ENCODE data around the gene KRT15.
"Not testable (repeated sequence)": the region's sequence is repeated elsewhere in the genome, so short reads cannot be mapped to it uniquely, and the experiment has no call there.

The KRT15 gene

DNA sequence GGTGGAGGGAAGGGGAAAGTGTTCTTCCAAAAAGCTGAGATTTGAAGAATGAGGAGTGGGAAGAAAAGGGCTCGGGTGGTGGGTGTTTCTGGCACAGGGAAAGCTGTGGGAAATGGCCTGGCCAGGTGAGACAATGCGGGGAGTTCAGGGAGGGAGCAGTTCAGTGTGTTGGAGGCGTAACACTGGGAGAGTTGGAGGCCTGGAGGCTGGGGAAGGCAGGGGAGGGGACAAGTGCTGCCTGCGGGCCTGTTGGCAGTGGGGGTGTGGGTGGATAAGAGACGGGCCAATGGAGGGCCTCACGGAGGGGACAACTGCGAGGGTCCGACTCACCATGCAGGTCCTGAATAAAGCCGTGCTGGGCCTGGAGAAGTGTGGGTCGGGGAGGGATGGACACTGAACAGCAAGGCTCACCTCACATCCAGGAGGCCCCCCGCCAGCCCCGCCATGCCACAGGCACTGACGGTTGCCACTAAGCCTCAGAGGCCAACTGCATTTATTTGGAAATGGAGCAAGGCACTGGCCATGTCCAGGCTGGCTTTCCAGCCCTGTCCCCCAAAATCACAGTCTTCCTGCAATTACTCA lies 27.2 kb upstream of the KRT15 start:
- no peak overlapping the region for H3K27ac ChIP-seq (ENCODE audit: low read depth, low read length)
- no peak overlapping the region for H3K9ac ChIP-seq (ENCODE audit: low read length in 5 of 5)
- no peaks in the 10 kb centered on the region for H3K36me3 ChIP-seq (ENCODE audit: control insufficient read depth in 5 of 5, insufficient read depth in 5 of 5, low read length in 5 of 5)
- peaks cover 4 to 24% (median 20%) of the 10 kb centered on the region in 5 donors for H3K4me1 ChIP-seq (ENCODE audit: control insufficient read depth in 5 of 5, insufficient read depth in 5 of 5, low read length in 5 of 5)
- no peak overlapping the region for H3K4me3 ChIP-seq (ENCODE audit: low read depth in 1 of 5, low read length in 5 of 5)
- H3K9me3 ChIP-seq (ENCODE audit: control insufficient read depth in 5 of 5, low read length in 5 of 5) = peaks cover 0 to 10% (median 7%) of the 10 kb centered on the region in 5 donors
- H3K27me3 ChIP-seq (ENCODE audit: control insufficient read depth in 5 of 5, insufficient read depth in 4 of 5, low read length in 5 of 5) = peaks cover 0 to 2% (median 0%) of the 10 kb centered on the region in 5 donors

GRCh38 chr17:41544935-41545334 lies 26.2 kb upstream of the KRT15 start:
- H3K9ac ChIP-seq (ENCODE audit: low read length in 5 of 5) = no peak overlapping the region
- peaks cover 0 to 2% (median 0%) of the 10 kb centered on the region in 5 donors for H3K27me3 ChIP-seq (ENCODE audit: control insufficient read depth in 5 of 5, insufficient read depth in 4 of 5, low read length in 5 of 5)
- H3K4me3 ChIP-seq (ENCODE audit: low read depth in 1 of 5, low read length in 5 of 5) = no peak overlapping the region
- H3K4me1 ChIP-seq (ENCODE audit: control insufficient read depth in 5 of 5, insufficient read depth in 5 of 5, low read length in 5 of 5) = peaks cover 4 to 23% (median 20%) of the 10 kb centered on the region in 5 donors
- peaks cover 0 to 10% (median 7%) of the 10 kb centered on the region in 5 donors for H3K9me3 ChIP-seq (ENCODE audit: control insufficient read depth in 5 of 5, low read length in 5 of 5)
- H3K36me3 ChIP-seq (ENCODE audit: control insufficient read depth in 5 of 5, insufficient read depth in 5 of 5, low read length in 5 of 5) = no peaks in the 10 kb centered on the region
- H3K27ac ChIP-seq (ENCODE audit: low read depth, low read length) = no peak overlapping the region

GRCh38 chr17:41544491-41544892 lies 25.8 kb upstream of the KRT15 start:
- Histone ChIP-seq H3K27me3 (ENCODE audit: control insufficient read depth in 5 of 5, insufficient read depth in 4 of 5, low read length in 5 of 5) (peaks cover 0 to 2% (median 0%) of the 10 kb centered on the region in 5 donors), H3K27ac (ENCODE audit: low read depth, low read length) (no peak overlapping the region), H3K4me3 (ENCODE audit: low read depth in 1 of 5, low read length in 5 of 5) (no peak overlapping the region), H3K36me3 (ENCODE audit: control insufficient read depth in 5 of 5, insufficient read depth in 5 of 5, low read length in 5 of 5) (no peaks in the 10 kb centered on the region), H3K4me1 (ENCODE audit: control insufficient read depth in 5 of 5, insufficient read depth in 5 of 5, low read length in 5 of 5) (peaks cover 4 to 19% (median 18%) of the 10 kb centered on the region in 5 donors), H3K9ac (ENCODE audit: low read length in 5 of 5) (no peak overlapping the region), H3K9me3 (ENCODE audit: control insufficient read depth in 5 of 5, low read length in 5 of 5) (peaks cover 0 to 10% (median 7%) of the 10 kb centered on the region in 5 donors)

DNA sequence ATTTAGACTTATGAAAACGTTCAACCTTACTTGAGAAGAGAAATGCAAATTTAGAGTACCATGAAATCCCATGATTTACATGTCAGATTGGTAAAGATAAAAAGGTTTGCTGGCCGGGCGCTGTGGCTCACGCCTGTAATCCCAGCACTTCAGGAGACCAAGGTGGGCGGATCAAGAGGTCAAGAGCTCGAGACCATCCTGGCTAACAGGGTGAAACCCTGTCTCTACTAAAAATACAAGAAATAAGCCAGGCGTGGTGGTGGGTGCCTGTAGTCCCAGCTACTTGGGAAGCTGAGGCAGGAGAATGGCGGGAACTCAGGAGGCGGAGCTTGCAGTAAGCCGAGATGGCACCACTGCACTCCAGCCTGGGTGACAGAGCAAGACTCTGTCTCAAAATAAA lies 24.1 kb upstream of the KRT15 start:
- not testable (repeated sequence) for H3K36me3 ChIP-seq (ENCODE audit: control insufficient read depth in 5 of 5, insufficient read depth in 5 of 5, low read length in 5 of 5); H3K4me1 ChIP-seq (ENCODE audit: control insufficient read depth in 5 of 5, insufficient read depth in 5 of 5, low read length in 5 of 5); H3K27ac ChIP-seq (ENCODE audit: low read depth, low read length); H3K4me3 ChIP-seq (ENCODE audit: low read depth in 1 of 5, low read length in 5 of 5); H3K27me3 ChIP-seq (ENCODE audit: control insufficient read depth in 5 of 5, insufficient read depth in 4 of 5, low read length in 5 of 5); H3K9ac ChIP-seq (ENCODE audit: low read length in 5 of 5)
- H3K9me3 ChIP-seq (ENCODE audit: control insufficient read depth in 5 of 5, low read length in 5 of 5) = peaks cover 0 to 10% (median 7%) of the 10 kb centered on the region in 5 donors

DNA sequence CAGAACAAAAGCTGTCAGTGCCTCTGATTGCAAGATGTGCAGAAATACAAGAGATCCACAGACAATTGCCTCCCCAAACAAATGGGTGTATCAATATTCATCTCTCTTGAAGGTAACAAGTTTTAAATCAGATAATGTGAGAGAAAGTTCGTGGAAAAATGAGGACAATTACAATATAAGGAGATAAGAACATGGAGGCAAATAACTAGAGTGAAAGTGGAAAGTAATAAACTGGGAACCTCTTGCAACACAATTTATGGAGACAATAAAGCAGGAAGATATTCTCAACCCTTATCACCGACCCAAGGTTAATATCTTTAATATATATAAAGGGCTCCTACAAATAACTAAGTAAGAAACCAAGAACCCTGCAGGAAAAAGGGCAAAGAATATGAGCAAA lies 23.7 kb upstream of the KRT15 start:
- Histone ChIP-seq H3K4me1 (ENCODE audit: control insufficient read depth in 5 of 5, insufficient read depth in 5 of 5, low read length in 5 of 5) (peaks cover 0 to 3% (median 0%) of the 10 kb centered on the region in 5 donors), H3K36me3 (ENCODE audit: control insufficient read depth in 5 of 5, insufficient read depth in 5 of 5, low read length in 5 of 5) (no peaks in the 10 kb centered on the region), H3K27me3 (ENCODE audit: control insufficient read depth in 5 of 5, insufficient read depth in 4 of 5, low read length in 5 of 5) (peaks cover 0 to 3% (median 0%) of the 10 kb centered on the region in 5 donors), H3K9me3 (ENCODE audit: control insufficient read depth in 5 of 5, low read length in 5 of 5) (peaks cover 0 to 10% (median 7%) of the 10 kb centered on the region in 5 donors), H3K4me3 (ENCODE audit: low read depth in 1 of 5, low read length in 5 of 5) (no peak overlapping the region), H3K27ac (ENCODE audit: low read depth, low read length) (no peak overlapping the region), H3K9ac (ENCODE audit: low read length in 5 of 5) (no peak overlapping the region)

- Histone ChIP-seq H3K27ac (ENCODE audit: low read depth, low read length) (no peak overlapping the region), H3K9ac (ENCODE audit: low read length in 5 of 5) (no peak overlapping the region), H3K9me3 (ENCODE audit: control insufficient read depth in 5 of 5, low read length in 5 of 5) (no peaks in the 10 kb centered on the region), H3K36me3 (ENCODE audit: control insufficient read depth in 5 of 5, insufficient read depth in 5 of 5, low read length in 5 of 5) (no peaks in the 10 kb centered on the region), H3K4me3 (ENCODE audit: low read depth in 1 of 5, low read length in 5 of 5) (no peak overlapping the region), H3K4me1 (ENCODE audit: control insufficient read depth in 5 of 5, insufficient read depth in 5 of 5, low read length in 5 of 5) (peaks cover 0 to 3% (median 0%) of the 10 kb centered on the region in 5 donors), H3K27me3 (ENCODE audit: control insufficient read depth in 5 of 5, insufficient read depth in 4 of 5, low read length in 5 of 5) (peaks cover 0 to 8% (median under 1%) of the 10 kb centered on the region in 5 donors)
Measured at GRCh38 chr17:41540921-41541625, 22.4 kb upstream of the KRT15 start.

GRCh38 chr17:41539979-41540701 lies 21.4 kb upstream of the KRT15 start:
- Histone ChIP-seq H3K36me3 (ENCODE audit: control insufficient read depth in 5 of 5, insufficient read depth in 5 of 5, low read length in 5 of 5) (no peaks in the 10 kb centered on the region), H3K9me3 (ENCODE audit: control insufficient read depth in 5 of 5, low read length in 5 of 5) (no peaks in the 10 kb centered on the region), H3K4me3 (ENCODE audit: low read depth in 1 of 5, low read length in 5 of 5) (no peak overlapping the region), H3K9ac (ENCODE audit: low read length in 5 of 5) (no peak overlapping the region), H3K27ac (ENCODE audit: low read depth, low read length) (no peak overlapping the region), H3K4me1 (ENCODE audit: control insufficient read depth in 5 of 5, insufficient read depth in 5 of 5, low read length in 5 of 5) (peaks cover 0 to 3% (median 0%) of the 10 kb centered on the region in 5 donors), H3K27me3 (ENCODE audit: control insufficient read depth in 5 of 5, insufficient read depth in 4 of 5, low read length in 5 of 5) (peaks cover 2 to 13% (median 8%) of the 10 kb centered on the region in 5 donors)

DNA sequence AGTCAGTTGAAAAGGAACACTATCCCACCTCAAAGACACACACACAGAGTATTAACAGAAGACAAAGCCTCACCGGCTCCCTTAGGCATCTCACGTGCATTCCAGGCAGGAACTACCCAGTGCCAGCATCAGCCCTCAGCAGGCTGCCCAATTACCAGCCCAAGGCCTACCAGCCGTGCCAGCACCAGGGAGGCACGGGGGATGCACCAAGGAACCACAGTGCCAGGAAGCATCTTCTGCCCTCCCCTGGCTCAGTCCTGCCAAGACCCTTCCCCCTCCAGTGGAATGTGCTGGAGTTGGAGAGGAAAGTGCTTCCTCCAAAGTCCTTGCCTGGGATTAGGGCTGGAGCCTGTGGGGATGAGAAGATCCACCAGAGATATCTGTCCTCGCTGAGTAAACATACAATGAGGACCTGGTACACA lies 20.4 kb upstream of the KRT15 start:
- Histone ChIP-seq H3K9ac (ENCODE audit: low read length in 5 of 5) (no peak overlapping the region), H3K4me1 (ENCODE audit: control insufficient read depth in 5 of 5, insufficient read depth in 5 of 5, low read length in 5 of 5) (peaks cover 0 to 3% (median 0%) of the 10 kb centered on the region in 5 donors), H3K4me3 (ENCODE audit: low read depth in 1 of 5, low read length in 5 of 5) (no peak overlapping the region), H3K27ac (ENCODE audit: low read depth, low read length) (no peak overlapping the region), H3K9me3 (ENCODE audit: control insufficient read depth in 5 of 5, low read length in 5 of 5) (no peaks in the 10 kb centered on the region), H3K36me3 (ENCODE audit: control insufficient read depth in 5 of 5, insufficient read depth in 5 of 5, low read length in 5 of 5) (no peaks in the 10 kb centered on the region), H3K27me3 (ENCODE audit: control insufficient read depth in 5 of 5, insufficient read depth in 4 of 5, low read length in 5 of 5) (peaks cover 4 to 14% (median 12%) of the 10 kb centered on the region in 5 donors)

- H3K9ac ChIP-seq (ENCODE audit: low read length in 5 of 5) = no peak overlapping the region
- H3K4me3 ChIP-seq (ENCODE audit: low read depth in 1 of 5, low read length in 5 of 5) = no peak overlapping the region
- H3K4me1 ChIP-seq (ENCODE audit: control insufficient read depth in 5 of 5, insufficient read depth in 5 of 5, low read length in 5 of 5) = peaks cover 0 to 3% (median 0%) of the 10 kb centered on the region in 5 donors
- no peaks in the 10 kb centered on the region for H3K9me3 ChIP-seq (ENCODE audit: control insufficient read depth in 5 of 5, low read length in 5 of 5)
- no peak overlapping the region for H3K27ac ChIP-seq (ENCODE audit: low read depth, low read length)
- no peaks in the 10 kb centered on the region for H3K36me3 ChIP-seq (ENCODE audit: control insufficient read depth in 5 of 5, insufficient read depth in 5 of 5, low read length in 5 of 5)
- H3K27me3 ChIP-seq (ENCODE audit: control insufficient read depth in 5 of 5, insufficient read depth in 4 of 5, low read length in 5 of 5) = peaks cover 4 to 14% (median 12%) of the 10 kb centered on the region in 5 donors
Measured at GRCh38 chr17:41538565-41538991, 19.9 kb upstream of the KRT15 start.

DNA sequence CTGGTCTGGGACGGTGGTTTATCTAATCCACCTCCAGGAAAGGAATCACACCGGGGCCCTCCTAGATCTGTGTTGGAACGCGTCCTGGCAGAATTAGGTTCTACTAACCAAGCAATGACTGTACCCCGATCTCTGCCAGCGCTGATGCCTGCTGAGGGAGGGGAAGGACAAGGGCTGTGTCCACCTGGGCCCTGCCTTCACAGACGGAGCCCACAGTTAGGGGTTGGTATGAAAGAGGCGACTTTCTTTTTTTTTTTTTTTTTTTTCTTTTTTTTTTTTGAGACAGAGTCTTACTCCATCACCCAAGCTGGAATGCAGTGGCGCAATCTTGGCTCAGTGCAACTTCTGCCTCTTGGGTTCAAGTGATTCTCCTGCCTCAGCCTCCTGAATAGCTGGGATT lies 19.3 kb upstream of the KRT15 start:
- H3K27ac ChIP-seq (ENCODE audit: low read depth, low read length) = no peak overlapping the region
- peaks cover 6 to 14% (median 12%) of the 10 kb centered on the region in 5 donors for H3K27me3 ChIP-seq (ENCODE audit: control insufficient read depth in 5 of 5, insufficient read depth in 4 of 5, low read length in 5 of 5)
- H3K4me1 ChIP-seq (ENCODE audit: control insufficient read depth in 5 of 5, insufficient read depth in 5 of 5, low read length in 5 of 5) = peaks cover 0 to 3% (median 0%) of the 10 kb centered on the region in 5 donors

More for the DNA sequence above, 19.3 kb upstream of the KRT15 start:
- Histone ChIP-seq H3K9ac (ENCODE audit: low read length in 5 of 5) (no peak overlapping the region), H3K36me3 (ENCODE audit: control insufficient read depth in 5 of 5, insufficient read depth in 5 of 5, low read length in 5 of 5) (no peaks in the 10 kb centered on the region), H3K9me3 (ENCODE audit: control insufficient read depth in 5 of 5, low read length in 5 of 5) (no peaks in the 10 kb centered on the region), H3K4me3 (ENCODE audit: low read depth in 1 of 5, low read length in 5 of 5) (no peak overlapping the region)

Data from subcutaneous abdominal adipose tissue (tissue), 5 donors.